Inflammatory macrophage (primary cell): ENCODE data around the gene RING1.

Experiments
- DNase-seq, 2 donors: peaks; one replicate each; pipeline ENCODE4 v3.0.0-alpha.2; 2020 to 2022

RING1 gene

GRCh38 chr6:33192671-33193602 lies 15.4 kb upstream of the RING1 start:
- DNase-seq, result no peak

GRCh38 chr6:33193619-33194018 lies 14.7 kb upstream of the RING1 start:
- DNase-seq, result no peak

- DNase-seq, result no peak
Measured at GRCh38 chr6:33194431-33194979, 13.8 kb upstream of the RING1 start.

GRCh38 chr6:33195304-33196165 lies 12.8 kb upstream of the RING1 start:
- DNase-seq, result peak; percentile 30 to 62

- DNase-seq, result peak; percentile 64 to 74
Measured at GRCh38 chr6:33197431-33198048, 10.8 kb upstream of the RING1 start.

GRCh38 chr6:33198159-33198852 lies 10.0 kb upstream of the RING1 start:
- DNase-seq, result no peak

- DNase-seq, result no peak
Measured at GRCh38 chr6:33198853-33199436, 9.4 kb upstream of the RING1 start.

GRCh38 chr6:33199687-33200218 lies 8.5 kb upstream of the RING1 start:
- peak; percentile 78 to 89 for DNase-seq

GRCh38 chr6:33200219-33201146 lies 7.8 kb upstream of the RING1 start, which contains the start of the genes RXRB and SLC39A7:
Gene RXRB, minus strand, starts transcription at chr6:33200665. Its CDS starts 189 bp downstream, at chr6:33200476.
Gene SLC39A7, plus strand, starts transcription at chr6:33200867. Its CDS starts 379 bp downstream, at chr6:33201246.
- peak; percentile 99 to 100 for DNase-seq

- peak; percentile 16 to 40 for DNase-seq
Measured at GRCh38 chr6:33201147-33201545, 7.2 kb upstream of the RING1 start.

- DNase-seq, result no peak
Measured at GRCh38 chr6:33201935-33202334, 6.4 kb upstream of the RING1 start.

- DNase-seq, result no peak
Measured at GRCh38 chr6:33202799-33203198, 5.5 kb upstream of the RING1 start.

- no peak for DNase-seq
Measured at GRCh38 chr6:33203443-33204164, 4.7 kb upstream of the RING1 start.

GRCh38 chr6:33204165-33204414 lies 4.2 kb upstream of the RING1 start:
- no peak for DNase-seq

- peak; percentile 88 to 93 for DNase-seq
Measured at GRCh38 chr6:33204415-33205190, 3.7 kb upstream of the RING1 start, which contains the start of gene HSD17B8. Gene HSD17B8, plus strand, starts transcription at chr6:33204655. Its CDS starts 14 bp downstream, at chr6:33204669.

GRCh38 chr6:33205191-33206026 lies 2.9 kb upstream of the RING1 start:
- peak in 1 of 2 donors; percentile 49 for DNase-seq

- no peak for DNase-seq
Measured at GRCh38 chr6:33206027-33206863, 2.1 kb upstream of the RING1 start.
